Natural killer cell (primary cell): ENCODE results near the gene CDC40. TPM values are rescaled to one million over a fixed set of nuclear protein-coding genes. Genes with fewer than 3 reads are reported as not detected.

Source experiments
- ATAC-seq, 3 donors: fragments of 150-1000 bp in 2 of 3; fragments of 200-7000 bp in 1 of 3; cut with Tn5 transposase; 1 replicate in 1 of 3; 2 replicates in 2 of 3; pipeline ENCODE4 v1.10.0; 2021; ENCODE audit warnings: mild to moderate bottlenecking in 2 of 3, moderate library complexity in 2 of 3
- DNase-seq, 2 donors: peaks; one replicate each; pipeline versions ENCODE4 v3.0.0 to v3.0.0-alpha.2; 2013 to 2021; ENCODE audit warnings: mixed read lengths in 1 of 2
- H3K27ac ChIP-seq: one replicate; pipeline ENCODE4 v1.5.1; 2013; ENCODE audit warnings: mild to moderate bottlenecking, low read length
- H3K27me3 ChIP-seq: one replicate; pipeline ENCODE4 v1.6.1; 2013; ENCODE audit warnings: low read length; ENCODE audit not compliant: control insufficient read depth, insufficient read depth
- H3K36me3 ChIP-seq: one replicate; pipeline ENCODE4 v1.6.1; 2013; ENCODE audit warnings: low read length; ENCODE audit not compliant: control insufficient read depth, insufficient read depth
- H3K4me1 ChIP-seq: one replicate; pipeline ENCODE4 v1.6.1; 2013; ENCODE audit warnings: low read length; ENCODE audit not compliant: control insufficient read depth, insufficient read depth
- H3K4me3 ChIP-seq: one replicate; pipeline ENCODE4 v1.5.1; 2013; ENCODE audit warnings: low read length
- H3K9me3 ChIP-seq: one replicate; pipeline ENCODE4 v1.6.1; 2013; ENCODE audit warnings: low read length; ENCODE audit not compliant: control insufficient read depth, insufficient read depth
- H3K27ac Mint-ChIP-seq, 2 donors: one replicate each; pipeline ENCODE4 v1.8.0; 2022; ENCODE audit warnings: mild to moderate bottlenecking in 2 of 2, mixed read lengths in 2 of 2, moderate library complexity in 1 of 2
- H3K27me3 Mint-ChIP-seq, 2 donors: one replicate each; pipeline ENCODE4 v1.8.0; 2022; ENCODE audit warnings: low read depth in 2 of 2, mixed read lengths in 2 of 2
- H3K36me3 Mint-ChIP-seq: one replicate; pipeline ENCODE4 v1.8.0; 2022; ENCODE audit warnings: mixed read lengths
- H3K4me1 Mint-ChIP-seq, 2 donors: one replicate each; pipeline ENCODE4 v1.8.0; 2022; ENCODE audit warnings: mixed read lengths in 2 of 2
- H3K4me3 Mint-ChIP-seq: one replicate; pipeline ENCODE4 v1.8.0; 2022; ENCODE audit warnings: mild to moderate bottlenecking, moderate library complexity, mixed read lengths
- H3K9me3 Mint-ChIP-seq, 2 donors: one replicate each; pipeline ENCODE4 v1.8.0; 2022; ENCODE audit warnings: mixed read lengths in 2 of 2
- WGBS: methylation state at CpG from one replicate; pipeline ENCODE4 v1.1.7; 2013; ENCODE audit warnings: missing lambda C conversion rate; ENCODE audit not compliant: insufficient coverage; 5-methylcytosine and 5-hydroxymethylcytosine counted together
- intact Hi-C: fragments of 100-400 bp; cut with micrococcal nuclease; formaldehyde crosslinking; loops from one replicate; pipeline ENCODE4 v1.14.2; 2022
- total RNA-seq, 4 donors: library from RNA; stranded (reverse); fragments of 120-200 nt in 1 of 4; gene quantifications; one replicate each; pipeline versions ENCODE4 v1.2.3 to v1.2.4, GENCODE V29; 2013 to 2022
- TF ChIP-seq, protein P1 (sequence below): fragments of 200-600 bp; IDR thresholded peaks from one replicate; pipeline ENCODE4 v1.8.0; 2022; ENCODE audit warnings: antibody characterized with exemption

CDC40 gene
- total RNA-seq, 3 donors from 2014 or later (not counting 1 experiment from before 2014, with no cell fraction given), result 32.9 to 55.4 (median 48.5) TPM

- no peaks in the 10 kb centered on the region for H3K4me1 ChIP-seq
- Mint-ChIP-seq H3K27me3 (peaks cover 17 to 29% of the 10 kb centered on the region in 2 donors), H3K36me3 (no peaks in the 10 kb centered on the region), H3K9me3 (no peaks in the 10 kb centered on the region), H3K27ac (no peak overlapping the region), H3K4me1 (no peaks in the 10 kb centered on the region), H3K4me3 (no peak overlapping the region)
- no peaks in the 10 kb centered on the region for H3K27me3 ChIP-seq
- H3K9me3 ChIP-seq, result no peaks in the 10 kb centered on the region
- TF ChIP-seq, protein P1, sequence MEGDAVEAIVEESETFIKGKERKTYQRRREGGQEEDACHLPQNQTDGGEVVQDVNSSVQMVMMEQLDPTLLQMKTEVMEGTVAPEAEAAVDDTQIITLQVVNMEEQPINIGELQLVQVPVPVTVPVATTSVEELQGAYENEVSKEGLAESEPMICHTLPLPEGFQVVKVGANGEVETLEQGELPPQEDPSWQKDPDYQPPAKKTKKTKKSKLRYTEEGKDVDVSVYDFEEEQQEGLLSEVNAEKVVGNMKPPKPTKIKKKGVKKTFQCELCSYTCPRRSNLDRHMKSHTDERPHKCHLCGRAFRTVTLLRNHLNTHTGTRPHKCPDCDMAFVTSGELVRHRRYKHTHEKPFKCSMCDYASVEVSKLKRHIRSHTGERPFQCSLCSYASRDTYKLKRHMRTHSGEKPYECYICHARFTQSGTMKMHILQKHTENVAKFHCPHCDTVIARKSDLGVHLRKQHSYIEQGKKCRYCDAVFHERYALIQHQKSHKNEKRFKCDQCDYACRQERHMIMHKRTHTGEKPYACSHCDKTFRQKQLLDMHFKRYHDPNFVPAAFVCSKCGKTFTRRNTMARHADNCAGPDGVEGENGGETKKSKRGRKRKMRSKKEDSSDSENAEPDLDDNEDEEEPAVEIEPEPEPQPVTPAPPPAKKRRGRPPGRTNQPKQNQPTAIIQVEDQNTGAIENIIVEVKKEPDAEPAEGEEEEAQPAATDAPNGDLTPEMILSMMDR, result no peak
- no peaks in the 10 kb centered on the region for H3K36me3 ChIP-seq
- no peak overlapping the region for H3K27ac ChIP-seq
- no peak for DNase-seq
- H3K4me3 ChIP-seq, result no peak overlapping the region
- intact Hi-C loops, result no loop called here
- peak in 1 of 3 donors; percentile 26 for ATAC-seq
- WGBS, result 52% methylated on average over 1 of the region's 2 CpGs
These were observed 39.6 kb upstream of the CDC40 start for GRCh38 chr6:110140650-110141049.

DNA sequence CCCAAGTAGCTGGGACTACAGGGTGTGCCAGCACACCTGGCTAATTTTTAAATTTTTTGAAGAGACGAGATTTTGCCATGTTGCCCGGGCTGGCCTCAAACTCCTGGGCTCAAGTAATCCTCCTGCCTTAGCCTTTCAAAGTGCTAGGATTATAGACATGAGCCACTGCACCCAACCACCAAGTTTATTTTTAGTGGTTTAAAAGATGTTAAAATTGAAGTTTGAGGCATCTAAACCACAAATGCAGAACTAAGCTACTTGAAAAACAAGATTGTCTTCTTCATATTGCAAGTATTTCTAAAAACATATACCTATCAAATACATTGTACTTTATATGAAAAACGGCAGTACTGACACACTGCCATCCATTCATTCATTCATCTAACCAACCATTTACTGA is 32.4 kb upstream of the CDC40 start:
- no peak for DNase-seq
- peaks cover 8 to 10% of the 10 kb centered on the region in 2 donors for H3K27me3 Mint-ChIP-seq
- WGBS, result 22% methylated on average over 3 of the region's 3 CpGs
- Histone ChIP-seq H3K27me3 (peaks cover 3% of the 10 kb centered on the region), H3K36me3 (no peaks in the 10 kb centered on the region), H3K9me3 (no peaks in the 10 kb centered on the region), H3K4me3 (no peak overlapping the region), H3K4me1 (no peaks in the 10 kb centered on the region), H3K27ac (no peak overlapping the region)
- intact Hi-C loops, result no loop called here
- TF ChIP-seq, protein P1, result no peak
- no peaks in the 10 kb centered on the region for H3K9me3 Mint-ChIP-seq
- H3K4me3 Mint-ChIP-seq, result no peak overlapping the region
- ATAC-seq, result no peak
- H3K4me1 Mint-ChIP-seq, result no peaks in the 10 kb centered on the region
- H3K36me3 Mint-ChIP-seq, result no peaks in the 10 kb centered on the region
- H3K27ac Mint-ChIP-seq, result no peak overlapping the region

DNA sequence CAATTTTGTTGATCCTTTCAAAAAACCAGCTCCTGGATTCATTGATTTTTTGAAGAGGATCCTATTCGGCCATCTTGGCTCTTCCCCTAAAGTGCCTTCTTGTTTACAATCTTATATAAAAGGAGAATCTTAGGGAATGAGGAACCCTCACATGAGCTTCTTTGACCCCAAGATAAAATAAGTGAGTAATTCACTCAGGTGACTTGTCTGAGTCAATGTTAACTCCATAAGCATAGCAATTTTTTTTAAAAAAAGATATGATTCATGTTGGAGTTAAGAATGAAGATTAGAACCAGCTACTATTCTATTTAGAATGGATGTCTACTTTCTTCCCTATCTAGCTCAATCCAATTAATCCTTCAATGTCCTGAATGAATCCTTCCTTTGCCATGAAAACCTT is 21.7 kb upstream of the CDC40 start:
- H3K27ac Mint-ChIP-seq, result no peak overlapping the region
- H3K27ac ChIP-seq, result no peak overlapping the region
- H3K36me3 Mint-ChIP-seq, result no peaks in the 10 kb centered on the region
- TF ChIP-seq, protein P1, result no peak
- H3K27me3 ChIP-seq, result peaks cover 7% of the 10 kb centered on the region
- DNase-seq (no peak), ATAC-seq (no peak)
- H3K4me3 ChIP-seq, result no peak overlapping the region
- WGBS, result no CpG with 5 or more reads among the region's 1 CpG
- H3K4me3 Mint-ChIP-seq, result no peak overlapping the region
- no peaks in the 10 kb centered on the region for H3K9me3 ChIP-seq
- peaks cover 10 to 47% of the 10 kb centered on the region in 2 donors for H3K27me3 Mint-ChIP-seq
- no peaks in the 10 kb centered on the region for H3K9me3 Mint-ChIP-seq
- H3K4me1 ChIP-seq, result no peaks in the 10 kb centered on the region
- intact Hi-C loops, result no loop called here
- H3K36me3 ChIP-seq, result no peaks in the 10 kb centered on the region
- no peaks in the 10 kb centered on the region for H3K4me1 Mint-ChIP-seq

DNA sequence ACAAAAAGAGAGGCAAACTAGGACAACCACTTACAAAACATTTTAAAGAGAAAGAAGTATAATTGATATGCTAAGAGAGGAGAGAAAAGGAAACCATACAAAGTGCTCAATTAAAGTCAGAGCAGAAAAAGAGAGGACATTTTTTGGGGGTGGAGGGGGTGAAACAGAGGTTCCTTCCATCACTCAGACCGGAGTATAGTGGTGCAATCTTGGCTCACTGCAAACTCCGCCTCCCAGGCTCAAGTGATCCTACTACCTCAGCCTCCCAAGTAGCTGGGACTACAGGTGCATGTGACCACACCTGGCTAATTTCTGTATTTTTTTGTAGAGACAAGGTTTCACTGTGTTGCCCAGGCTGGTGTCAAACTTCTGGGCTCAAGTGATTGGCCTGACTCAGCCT is 10.1 kb upstream of the CDC40 start:
- Histone ChIP-seq H3K4me3 (no peak overlapping the region), H3K27me3 (peaks cover 9% of the 10 kb centered on the region), H3K27ac (no peak overlapping the region), H3K36me3 (no peaks in the 10 kb centered on the region), H3K9me3 (no peaks in the 10 kb centered on the region), H3K4me1 (no peaks in the 10 kb centered on the region)
- TF ChIP-seq, protein P1, result no peak
- H3K27me3 Mint-ChIP-seq, result peaks cover 22 to 32% of the 10 kb centered on the region in 2 donors
- intact Hi-C loops, result no loop called here
- no peaks in the 10 kb centered on the region for H3K4me1 Mint-ChIP-seq
- no peaks in the 10 kb centered on the region for H3K9me3 Mint-ChIP-seq
- no peaks in the 10 kb centered on the region for H3K36me3 Mint-ChIP-seq
- no peak for DNase-seq
- no peak for ATAC-seq
- 100% methylated on average over 1 of the region's 2 CpGs for WGBS
- H3K4me3 Mint-ChIP-seq, result no peak overlapping the region
- no peak overlapping the region for H3K27ac Mint-ChIP-seq
